ENCODE data around the gene ALPP. TPM values are rescaled to one million over a fixed set of nuclear protein-coding genes. Genes with fewer than 3 reads are reported as not detected.
"Not testable (repeated sequence)": the region's sequence is repeated elsewhere in the genome, so short reads cannot be mapped to it uniquely, and the experiment has no call there.

ALPP gene
- total RNA-seq, 1 donor from 2014 or later: not detected

GRCh38 chr2:232333361-232334135, 45.0 kb upstream of the ALPP start:
- Mint-ChIP-seq H3K27me3 (ENCODE audit: low read depth) (no peaks in the 10 kb centered on the region), H3K4me3 (no peak overlapping the region), H3K4me1 (peaks cover 4% of the 10 kb centered on the region), H3K27ac (ENCODE audit: unreplicated experiment) (peak overlapping the region; percentile 50), H3K36me3 (ENCODE audit: low read depth) (no peaks in the 10 kb centered on the region), H3K9me3 (no peaks in the 10 kb centered on the region)
- peak; percentile 58 for DNase-seq (ENCODE audit: low read depth, low spot score)
- TF ChIP-seq CTCF (conservative IDR thresholded peaks at IDR 0.05): peak; percentile 57

GRCh38 chr2:232334136-232334884, 44.2 kb upstream of the ALPP start:
- H3K4me1 Mint-ChIP-seq; DNase-seq (ENCODE audit: low read depth, low spot score); H3K27me3 Mint-ChIP-seq (ENCODE audit: low read depth); H3K36me3 Mint-ChIP-seq (ENCODE audit: low read depth); H3K4me3 Mint-ChIP-seq; H3K9me3 Mint-ChIP-seq; H3K27ac Mint-ChIP-seq (ENCODE audit: unreplicated experiment): not testable (repeated sequence)

- not testable (repeated sequence) for H3K4me3 Mint-ChIP-seq; H3K27ac Mint-ChIP-seq (ENCODE audit: unreplicated experiment); H3K27me3 Mint-ChIP-seq (ENCODE audit: low read depth); H3K4me1 Mint-ChIP-seq; H3K36me3 Mint-ChIP-seq (ENCODE audit: low read depth); DNase-seq (ENCODE audit: low read depth, low spot score); H3K9me3 Mint-ChIP-seq
Observed at GRCh38 chr2:232334885-232335205, 43.7 kb upstream of the ALPP start.

GRCh38 chr2:232335206-232335858, 43.2 kb upstream of the ALPP start:
- H3K4me1 Mint-ChIP-seq; H3K9me3 Mint-ChIP-seq; H3K36me3 Mint-ChIP-seq (ENCODE audit: low read depth); H3K27ac Mint-ChIP-seq (ENCODE audit: unreplicated experiment); DNase-seq (ENCODE audit: low read depth, low spot score); H3K27me3 Mint-ChIP-seq (ENCODE audit: low read depth); H3K4me3 Mint-ChIP-seq: not testable (repeated sequence)
- peak; percentile 70 for TF ChIP-seq CTCF (conservative IDR thresholded peaks at IDR 0.05)

- Mint-ChIP-seq H3K4me1 (peaks cover 4% of the 10 kb centered on the region), H3K27ac (ENCODE audit: unreplicated experiment) (no peak overlapping the region), H3K4me3 (no peak overlapping the region), H3K9me3 (no peaks in the 10 kb centered on the region), H3K27me3 (ENCODE audit: low read depth) (no peaks in the 10 kb centered on the region), H3K36me3 (ENCODE audit: low read depth) (no peaks in the 10 kb centered on the region)
- no peak for DNase-seq (ENCODE audit: low read depth, low spot score)
- no peak for TF ChIP-seq CTCF (conservative IDR thresholded peaks at IDR 0.05)
Observed at GRCh38 chr2:232335859-232336215, 42.7 kb upstream of the ALPP start.

GRCh38 chr2:232336241-232336736, 42.3 kb upstream of the ALPP start:
- no peak for DNase-seq (ENCODE audit: low read depth, low spot score)
- no peaks in the 10 kb centered on the region for H3K36me3 Mint-ChIP-seq (ENCODE audit: low read depth)

More at GRCh38 chr2:232336241-232336736, 42.3 kb upstream of the ALPP start:
- TF ChIP-seq CTCF (conservative IDR thresholded peaks at IDR 0.05): no peak
- H3K27me3 Mint-ChIP-seq (ENCODE audit: low read depth): no peaks in the 10 kb centered on the region
- H3K9me3 Mint-ChIP-seq: no peaks in the 10 kb centered on the region
- peaks cover 4% of the 10 kb centered on the region for H3K4me1 Mint-ChIP-seq
- no peak overlapping the region for H3K27ac Mint-ChIP-seq (ENCODE audit: unreplicated experiment)
- no peak overlapping the region for H3K4me3 Mint-ChIP-seq
